KMS-11 (cell line): ENCODE measurements around the gene PLAAT1.

Source experiments
- H2AFZ ChIP-seq: fragments of 200-600 bp; sonication (generic); 2 replicates; pipeline ENCODE4 v1.6.1; 2016; ENCODE audit warnings: antibody characterized with exemption, mixed run types, low read depth
- H3K27ac ChIP-seq: fragments of 200-600 bp; sonication (generic); 2 replicates; pipeline ENCODE4 v1.6.1; 2016; ENCODE audit warnings: mild to moderate bottlenecking, mixed run types
- H3K27me3 ChIP-seq: fragments of 200-600 bp; sonication (generic); 2 replicates; pipeline ENCODE4 v1.6.1; 2017; ENCODE audit warnings: mild to moderate bottlenecking, low read depth, mixed run types, moderate library complexity; ENCODE audit not compliant: insufficient read depth
- H3K36me3 ChIP-seq: fragments of 200-600 bp; sonication (generic); 2 replicates; pipeline ENCODE4 v1.6.1; 2017; ENCODE audit warnings: mild to moderate bottlenecking, mixed run types; ENCODE audit not compliant: insufficient read depth
- H3K4me1 ChIP-seq: fragments of 200-600 bp; sonication (generic); 2 replicates; pipeline ENCODE4 v1.6.1; 2016; ENCODE audit warnings: mild to moderate bottlenecking, low read depth, mixed run types; ENCODE audit not compliant: poor library complexity, severe bottlenecking
- H3K4me2 ChIP-seq: fragments of 200-600 bp; sonication (generic); 2 replicates; pipeline ENCODE4 v1.7.0; 2016; ENCODE audit warnings: mild to moderate bottlenecking, mixed run types
- H3K4me3 ChIP-seq: fragments of 200-600 bp; sonication (generic); IDR thresholded peaks from 2 replicates; pipeline ENCODE4 v1.6.1; 2017; ENCODE audit warnings: low read depth, low read length, mixed read lengths; ENCODE audit not compliant: insufficient read depth
- H3K79me2 ChIP-seq: fragments of 200-600 bp; sonication (generic); 2 replicates; pipeline ENCODE4 v1.6.1; 2016; ENCODE audit warnings: low read depth, mixed run types; ENCODE audit not compliant: insufficient read depth
- H3K9ac ChIP-seq: fragments of 200-600 bp; sonication (generic); 2 replicates; pipeline ENCODE4 v1.6.1; 2016; ENCODE audit warnings: mild to moderate bottlenecking, mixed run types
- H4K20me1 ChIP-seq: fragments of 200-600 bp; sonication (generic); 2 replicates; pipeline ENCODE4 v1.6.1; 2016; ENCODE audit warnings: mild to moderate bottlenecking, mixed run types; ENCODE audit not compliant: insufficient read depth
- TF ChIP-seq, protein P1 (sequence below): fragments of 200-600 bp; sonication (generic); conservative IDR thresholded peaks from 2 replicates; pipeline ENCODE4 v1.6.1; 2017; ENCODE audit warnings: low read depth, mild to moderate bottlenecking, antibody characterized with exemption, low read length, moderate library complexity, mixed read lengths

The PLAAT1 gene

DNA sequence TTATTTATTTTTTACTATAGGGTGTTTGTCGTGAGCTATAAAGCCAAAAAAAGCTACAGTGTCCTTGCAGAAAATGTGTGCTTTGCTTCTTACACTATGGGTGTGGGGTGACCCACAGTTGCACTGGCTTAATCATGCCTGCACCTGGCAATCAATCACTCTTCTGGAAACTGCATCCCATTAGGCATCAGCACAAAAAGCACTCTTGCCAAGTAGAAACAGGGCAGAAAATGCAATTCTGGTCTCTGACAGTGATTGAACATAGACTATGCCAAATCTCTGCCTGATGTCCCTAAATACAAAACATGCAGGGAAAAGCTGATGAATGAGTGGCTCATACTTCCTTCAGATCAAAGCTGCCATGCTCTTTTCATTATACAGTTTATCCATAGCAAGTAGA lies 30.4 kb upstream of the PLAAT1 start:
- Histone ChIP-seq H2AFZ (no peak overlapping the region), H3K4me2 (no peak overlapping the region), H3K27me3 (no peaks in the 10 kb centered on the region), H3K4me3 (no peak overlapping the region), H3K36me3 (no peaks in the 10 kb centered on the region), H3K4me1 (no peaks in the 10 kb centered on the region), H3K9ac (no peak overlapping the region), H3K79me2 (no peaks in the 10 kb centered on the region), H4K20me1 (no peaks in the 10 kb centered on the region), H3K27ac (no peak overlapping the region)
- TF ChIP-seq, protein P1, sequence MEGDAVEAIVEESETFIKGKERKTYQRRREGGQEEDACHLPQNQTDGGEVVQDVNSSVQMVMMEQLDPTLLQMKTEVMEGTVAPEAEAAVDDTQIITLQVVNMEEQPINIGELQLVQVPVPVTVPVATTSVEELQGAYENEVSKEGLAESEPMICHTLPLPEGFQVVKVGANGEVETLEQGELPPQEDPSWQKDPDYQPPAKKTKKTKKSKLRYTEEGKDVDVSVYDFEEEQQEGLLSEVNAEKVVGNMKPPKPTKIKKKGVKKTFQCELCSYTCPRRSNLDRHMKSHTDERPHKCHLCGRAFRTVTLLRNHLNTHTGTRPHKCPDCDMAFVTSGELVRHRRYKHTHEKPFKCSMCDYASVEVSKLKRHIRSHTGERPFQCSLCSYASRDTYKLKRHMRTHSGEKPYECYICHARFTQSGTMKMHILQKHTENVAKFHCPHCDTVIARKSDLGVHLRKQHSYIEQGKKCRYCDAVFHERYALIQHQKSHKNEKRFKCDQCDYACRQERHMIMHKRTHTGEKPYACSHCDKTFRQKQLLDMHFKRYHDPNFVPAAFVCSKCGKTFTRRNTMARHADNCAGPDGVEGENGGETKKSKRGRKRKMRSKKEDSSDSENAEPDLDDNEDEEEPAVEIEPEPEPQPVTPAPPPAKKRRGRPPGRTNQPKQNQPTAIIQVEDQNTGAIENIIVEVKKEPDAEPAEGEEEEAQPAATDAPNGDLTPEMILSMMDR, result no peak

DNA sequence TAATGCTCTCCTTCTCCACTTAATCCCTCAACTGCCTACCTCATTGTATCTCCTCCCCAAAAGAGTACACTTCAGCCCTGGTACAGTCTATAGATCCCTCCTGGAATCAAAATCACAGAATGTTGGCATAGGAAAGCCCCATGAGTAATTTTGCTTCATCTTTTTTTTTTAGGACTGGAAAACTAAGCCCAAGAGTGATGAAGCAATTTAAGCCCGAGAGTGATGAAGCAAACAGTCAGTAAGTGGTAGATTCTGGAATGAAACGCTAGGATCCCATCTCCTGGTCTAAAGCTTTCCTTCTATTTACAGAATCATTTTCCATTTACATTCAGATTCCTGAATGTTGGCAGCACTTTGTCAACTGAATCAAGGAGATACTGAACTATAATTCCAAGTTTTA lies 29.8 kb upstream of the PLAAT1 start:
- Histone ChIP-seq H4K20me1 (no peaks in the 10 kb centered on the region), H3K27me3 (no peaks in the 10 kb centered on the region), H3K36me3 (no peaks in the 10 kb centered on the region), H3K4me3 (no peak overlapping the region), H3K4me2 (no peak overlapping the region), H3K27ac (no peak overlapping the region), H3K79me2 (no peaks in the 10 kb centered on the region), H2AFZ (no peak overlapping the region), H3K4me1 (no peaks in the 10 kb centered on the region), H3K9ac (no peak overlapping the region)
- TF ChIP-seq, protein P1, result no peak

DNA sequence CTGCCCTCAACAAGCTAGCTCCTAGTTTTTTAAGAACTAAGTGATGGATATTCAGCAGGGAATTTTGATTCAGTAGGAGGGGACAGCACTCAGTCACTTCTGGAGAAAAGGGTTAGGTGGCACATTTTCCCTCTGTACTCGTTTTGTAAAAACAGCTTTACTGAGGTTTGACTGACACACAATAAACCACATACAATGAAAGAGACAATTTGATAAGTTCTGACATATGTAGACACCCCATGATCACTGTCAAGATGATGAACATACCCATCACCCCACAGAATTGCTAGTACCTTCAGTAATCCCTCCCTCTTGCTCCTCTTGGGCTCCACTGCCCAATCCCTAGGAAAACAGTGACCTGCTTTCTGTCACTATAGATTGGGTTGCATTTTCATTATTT lies 29.0 kb upstream of the PLAAT1 start:
- Histone ChIP-seq H3K27me3 (no peaks in the 10 kb centered on the region), H3K4me1 (no peaks in the 10 kb centered on the region), H3K79me2 (no peaks in the 10 kb centered on the region), H3K27ac (no peak overlapping the region), H3K36me3 (no peaks in the 10 kb centered on the region), H2AFZ (no peak overlapping the region), H4K20me1 (no peaks in the 10 kb centered on the region), H3K4me3 (no peak overlapping the region), H3K9ac (no peak overlapping the region), H3K4me2 (no peak overlapping the region)
- TF ChIP-seq, protein P1, result no peak

DNA sequence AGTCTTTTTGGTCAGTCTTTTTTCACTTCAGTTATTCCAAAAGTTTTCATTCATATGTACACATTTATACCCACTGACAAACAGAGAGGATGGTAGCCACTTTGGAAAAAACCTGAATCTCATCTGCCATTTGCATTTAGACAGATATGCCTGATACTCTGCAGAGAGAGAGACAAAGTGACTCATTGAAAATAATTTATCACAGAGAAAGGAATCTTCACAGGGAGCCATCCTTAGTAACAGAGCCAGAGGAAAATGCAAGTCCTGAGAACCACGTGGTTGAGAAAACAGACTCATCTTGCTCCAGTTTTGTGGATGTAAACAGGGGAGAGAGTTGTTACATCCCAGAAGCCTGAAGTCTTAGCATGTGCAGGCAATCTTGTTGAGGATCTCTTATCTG lies 28.2 kb upstream of the PLAAT1 start:
- Histone ChIP-seq H3K27me3 (no peaks in the 10 kb centered on the region), H3K79me2 (no peaks in the 10 kb centered on the region), H3K4me1 (no peaks in the 10 kb centered on the region), H3K27ac (no peak overlapping the region), H2AFZ (no peak overlapping the region), H3K4me2 (no peak overlapping the region), H3K4me3 (no peak overlapping the region), H3K9ac (no peak overlapping the region), H4K20me1 (no peaks in the 10 kb centered on the region), H3K36me3 (no peaks in the 10 kb centered on the region)
- TF ChIP-seq, protein P1, result no peak

DNA sequence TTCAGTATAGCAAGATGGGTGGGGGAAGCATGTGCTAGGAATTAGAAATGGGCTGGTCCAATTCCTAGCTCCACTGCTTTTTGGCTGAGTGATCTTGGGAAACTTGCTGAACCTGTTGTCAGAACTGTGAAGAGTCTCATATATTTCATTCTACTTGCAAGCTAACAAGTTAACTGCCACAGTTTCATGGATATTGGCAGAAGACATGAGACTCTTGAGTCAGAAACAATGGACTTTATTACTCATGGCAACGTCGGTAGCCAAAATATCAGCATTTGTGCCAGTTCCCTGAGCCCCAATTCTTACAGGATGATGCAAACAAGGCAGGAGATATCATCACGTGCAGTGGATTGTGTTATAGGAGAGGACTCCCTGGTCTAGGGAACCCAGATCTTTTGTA lies 26.6 kb upstream of the PLAAT1 start:
- H4K20me1 ChIP-seq, result no peaks in the 10 kb centered on the region
- H2AFZ ChIP-seq, result no peak overlapping the region
- TF ChIP-seq, protein P1, result no peak
- no peak overlapping the region for H3K4me2 ChIP-seq
- no peaks in the 10 kb centered on the region for H3K27me3 ChIP-seq
- H3K4me1 ChIP-seq, result no peaks in the 10 kb centered on the region
- no peak overlapping the region for H3K4me3 ChIP-seq
- H3K9ac ChIP-seq, result no peak overlapping the region
- no peak overlapping the region for H3K27ac ChIP-seq
- H3K79me2 ChIP-seq, result no peaks in the 10 kb centered on the region
- no peaks in the 10 kb centered on the region for H3K36me3 ChIP-seq
